K562 (cell line): ENCODE results near the gene INHA. TPM values are rescaled to one million over a fixed set of nuclear protein-coding genes. Genes with fewer than 3 reads are reported as not detected.
A peak's percentile ranks its signal among the peaks of the same experiment; 100 is the strongest.

Experiments
- ATAC-seq: fragments of 200-7000 bp; cut with Tn5 transposase; 3 replicates; pipeline ENCODE4 v1.9.1; 2020; ENCODE audit warnings: moderate library complexity
- BruUV-seq: library from RNA; stranded (reverse); fragments of 400-500 nt; replicated peaks from 2 replicates; lab custom pipeline; 2021; lab: Mats Ljungman, UMichigan
- CTCF ChIA-PET: fragments of 300-600 bp; formaldehyde crosslinking; extraction: SDS; loops from one replicate; lab custom pipeline; 2021; ENCODE audit warnings: low intra/inter-chr PET ratio; lab: Yijun Ruan, JAX
- POLR2A ChIA-PET: fragments of 300-600, 350-650 bp; sonication (Branson Sonifier 250); formaldehyde crosslinking; extraction: SDS; loops from one replicate; lab custom pipeline; 2021; ENCODE audit warnings: antibody characterized with exemption, inconsistent platforms; lab: Yijun Ruan, JAX
- DNase-seq, 4 experiments: peaks; one replicate each; pipeline versions ENCODE4 v3.0.0 to v3.0.0-alpha.2; 2011 to 2018; ENCODE audit warnings: low spot score in 3 of 4, mixed read lengths in 3 of 4; ENCODE audit errors: extremely low read depth in 1 of 4
- FAIRE-seq: peaks from 2 replicates; lab custom pipeline; 2011; peaks lifted over from hg19 to GRCh38; lab: Jason Lieb, UNC
- H2AFZ ChIP-seq: 2 replicates; pipeline ENCODE4 v1.6.0; 2011; ENCODE audit warnings: low read depth, low read length, control low read depth, inconsistent platforms
- H3K27ac ChIP-seq: fragments of 200-600 bp; 3 replicates; pipeline ENCODE4 v1.8.0; 2011; ENCODE audit warnings: low read depth, mild to moderate bottlenecking, control low read depth, inconsistent platforms, low read length, moderate library complexity, mixed read lengths; ENCODE audit errors: extremely low read depth
- H3K27me3 ChIP-seq, 2 experiments: fragments of 300-600 bp in 1 of 2; 2 replicates in 1 of 2; 3 replicates in 1 of 2; pipeline versions ENCODE4 v1.6.0 to v1.8.0; 2011; ENCODE audit warnings: inconsistent platforms in 2 of 2, low read length in 2 of 2, mild to moderate bottlenecking in 1 of 2, mixed read lengths in 1 of 2, moderate library complexity in 1 of 2; ENCODE audit not compliant: control insufficient read depth in 2 of 2, insufficient read depth in 2 of 2
- H3K36me3 ChIP-seq: fragments of 300-600 bp; 3 replicates; pipeline ENCODE4 v1.8.0; 2011; ENCODE audit warnings: mild to moderate bottlenecking, low read length, inconsistent platforms; ENCODE audit not compliant: control insufficient read depth, insufficient read depth
- H3K4me1 ChIP-seq, 2 experiments: fragments of 200-600 bp in 1 of 2; replicated peaks in 1 of 2; 2 replicates in 1 of 2; 3 replicates in 1 of 2; pipeline versions ENCODE4 v1.5.1 to v1.8.0; 2011; ENCODE audit warnings: inconsistent platforms in 2 of 2, low read length in 2 of 2, mild to moderate bottlenecking in 1 of 2, mixed read lengths in 1 of 2, moderate library complexity in 1 of 2; ENCODE audit not compliant: control insufficient read depth in 2 of 2, insufficient read depth in 2 of 2
- H3K4me2 ChIP-seq: 2 replicates; pipeline ENCODE4 v1.6.1; 2011; ENCODE audit warnings: low read length, control low read depth, inconsistent platforms, mixed read lengths; ENCODE audit not compliant: insufficient read depth
- H3K4me3 ChIP-seq: fragments of 200-600 bp; sonication (generic), shearing (Covaris generic); 2 replicates; pipeline ENCODE4 v1.5.1; 2016; ENCODE audit warnings: control low read depth, inconsistent platforms
- H3K79me2 ChIP-seq: fragments of 200-600 bp; 3 replicates; pipeline ENCODE4 v1.8.0; 2011; ENCODE audit warnings: low read length, inconsistent platforms; ENCODE audit not compliant: control insufficient read depth, insufficient read depth
- H3K9ac ChIP-seq, 2 experiments: 2 replicates each; pipeline versions ENCODE4 v1.6.0 to v1.6.1; 2011; ENCODE audit warnings: low read depth in 2 of 2, low read length in 2 of 2, control low read depth in 1 of 2, inconsistent platforms in 1 of 2, mild to moderate bottlenecking in 1 of 2, mixed read lengths in 1 of 2; ENCODE audit not compliant: insufficient read depth in 1 of 2
- H3K9me1 ChIP-seq: one replicate; pipeline ENCODE4 v1.6.0; 2011; ENCODE audit warnings: inconsistent platforms, mild to moderate bottlenecking, low read length, moderate library complexity; ENCODE audit not compliant: control insufficient read depth, insufficient read depth
- H3K9me3 ChIP-seq: replicated peaks from 2 replicates; pipeline ENCODE4 v1.5.1; 2011; ENCODE audit warnings: low read depth, low read length, inconsistent platforms; ENCODE audit not compliant: control insufficient read depth, insufficient read depth
- H4K20me1 ChIP-seq: replicated peaks from 2 replicates; pipeline ENCODE4 v1.6.1; 2011; ENCODE audit warnings: low read length, inconsistent platforms, mixed read lengths; ENCODE audit not compliant: control insufficient read depth, insufficient read depth
- C11orf30 ChIP-seq: fragments of 450-650 bp; IDR thresholded peaks from 2 replicates; pipeline ENCODE4 v1.6.1; 2016; ENCODE audit warnings: low read depth, mild to moderate bottlenecking
- FOXJ3 ChIP-seq: sonication (generic); formaldehyde crosslinking; IDR thresholded peaks from 2 replicates; pipeline ENCODE4 v1.4.0; 2020; ENCODE audit warnings: mild to moderate bottlenecking, missing genetic modification reagents
- MAFG ChIP-seq: fragments of 450-650 bp; conservative IDR thresholded peaks from 2 replicates; pipeline ENCODE4 v1.6.1; 2016; ENCODE audit warnings: missing genetic modification characterization, missing compliant biosample characterization
- NR0B1 ChIP-seq: fragments of 450-650 bp; IDR thresholded peaks from one replicate; pipeline ENCODE4 v1.6.1; 2018; ENCODE audit warnings: mild to moderate bottlenecking, moderate library complexity; ENCODE audit not compliant: partially characterized antibody
- ZNF316 ChIP-seq: fragments of 450-650 bp; IDR thresholded peaks from 2 replicates; pipeline ENCODE4 v1.6.1; 2016
- ZNF518B ChIP-seq: fragments of 250-450 bp; sonication (Bioruptor Pico); IDR thresholded peaks from 2 replicates; pipeline ENCODE4 v1.5.0; 2021; ENCODE audit warnings: mild to moderate bottlenecking, moderate library complexity
- WGBS: fragments of 100-300 bp; shearing (Covaris generic); methylation state at CpG from one replicate; pipeline ENCODE4 v1.1.6; 2016; ENCODE audit warnings: low coverage, mixed read lengths; ENCODE audit not compliant: insufficient coverage; ENCODE audit errors: missing lambda C conversion rate; 5-methylcytosine and 5-hydroxymethylcytosine counted together
- in situ Hi-C: fragments of 300-500 bp; cut with MboI; formaldehyde crosslinking; loops from 4 replicates; pipeline ENCODE4 v1.15.0; 2018; ENCODE audit warnings: inconsistent platforms, mixed read lengths
- intact Hi-C: fragments of 100-400 bp; cut with micrococcal nuclease; formaldehyde crosslinking; loops from 2 replicates; pipeline ENCODE4 v1.14.2; 2022
- polyA plus RNA-seq, 8 experiments: library from polyadenylated mRNA; depleted of rRNA in 4 of 8; stranded (reverse) in 5 of 8; unstranded in 3 of 8; fragments of >200 nt; fragmentation: Nextera tagmentation in 2 of 8; fragmentation: Illumina TruSeq in 1 of 8; extraction: Ambion mirVana in 2 of 8; extraction: Trizol in 1 of 8; gene quantifications; 2 replicates each; pipeline versions ENCODE4 v1.2.1 to v1.2.3, GENCODE V29; 2011 to 2014; ENCODE audit warnings: inconsistent platforms in 1 of 8, missing spikeins in 1 of 8
- total RNA-seq, 7 experiments: library from RNA; depleted of rRNA in 6 of 7; stranded (reverse); fragments of >200 nt in 6 of 7; fragmentation: Illumina TruSeq in 2 of 7; extraction: Trizol in 2 of 7; gene quantifications; 2 replicates each; pipeline versions ENCODE4 v1.2.1 to v1.2.3, GENCODE V29; 2011 to 2021; ENCODE audit warnings: low replicate concordance in 1 of 7

INHA gene
- total and polyA plus RNA-seq, 9 of the 15 experiments (the other 6 are each of a cell fraction or from before 2014, with no cell fraction given): 0.07 to 1.9 (median 0.40) TPM

GRCh38 chr2:219569635-219570034 lies 2.5 kb upstream of the INHA start:
- Histone ChIP-seq H4K20me1 (no peaks in the 10 kb centered on the region), H3K4me1 (peaks cover 9 to 46% of the 10 kb centered on the region in 2 experiments; a peak in 4 of 5 replicates), H3K9me3 (no peaks in the 10 kb centered on the region), H3K4me2 (no peak overlapping the region), H3K4me3 (no peak overlapping the region), H3K36me3 (peaks cover 8% of the 10 kb centered on the region; the same call in 1 of the 3 replicates), H3K9me1 (no peaks in the 10 kb centered on the region), H3K27me3 (no peaks in the 10 kb centered on the region), H3K27ac (no peak overlapping the region), H2AFZ (no peak overlapping the region), H3K79me2 (peaks cover 7% of the 10 kb centered on the region), H3K9ac (no peak overlapping the region)
- BruUV-seq: no TSS peak
- FAIRE-seq: no peak
- no peak for ATAC-seq
- intact Hi-C loops (loop anchor here (2.0 kb wide), 1 partner anchor 25 kb away; the partner anchor contains the start of gene TMEM198), in situ Hi-C loops (no loop called here)
- ChIA-PET POLR2A (interaction anchor here (0.6 kb wide), 1 partner anchor 21 kb away, joined by 3 read pairs; no protein-coding TSS in a partner anchor), CTCF (no interaction called here)
- 84% methylated on average over 6 of the region's 6 CpGs for WGBS
- DNase-seq: no peak
- TF ChIP-seq ZNF316 (peak; percentile 76), C11orf30 (peak; percentile 64), MAFG (tag) (peak; percentile 49), FOXJ3 (CRISPR knock-in tag) (no peak)

- H3K4me1 ChIP-seq: peaks cover 15 to 54% of the 10 kb centered on the region in 2 experiments; a peak in 4 of 5 replicates
- H3K36me3 ChIP-seq: peaks cover 8% of the 10 kb centered on the region; the same call in 1 of the 3 replicates
- no peaks in the 10 kb centered on the region for H3K27me3 ChIP-seq
- no peak for FAIRE-seq
- no peaks in the 10 kb centered on the region for H4K20me1 ChIP-seq
- peak overlapping the region; percentile 81 to 94; a peak in 3 of 4 replicates for H3K9ac ChIP-seq
- no peaks in the 10 kb centered on the region for H3K9me1 ChIP-seq
- peak overlapping the region; percentile 90 for H3K27ac ChIP-seq
- peak overlapping the region; percentile 79; the same call in 1 of the 2 replicates for H3K4me2 ChIP-seq
- no TSS peak for BruUV-seq
- ChIA-PET POLR2A (interaction anchor here (0.5 to 2.5 kb wide), 5 partner anchors 8 to 26 kb away, joined by 3 to 12 read pairs (median 5); partner anchors contain the start of gene STK11IP), CTCF (no interaction called here)
- H3K9me3 ChIP-seq: no peaks in the 10 kb centered on the region
- in situ Hi-C loops (no loop called here), intact Hi-C loops (loop anchor here (2.0 kb wide), 1 partner anchor 26 kb away; the partner anchor contains the start of gene TMEM198)
- WGBS: 98% methylated on average over 12 of the region's 95 CpGs
- DNase-seq: peak in 3 of 4 experiments; percentile 21 to 41 (median 38)
- H2AFZ ChIP-seq: peak overlapping the region; percentile 76
- H3K4me3 ChIP-seq: peak overlapping the region; percentile 47
- no peak for ATAC-seq
- H3K79me2 ChIP-seq: peaks cover 7% of the 10 kb centered on the region
- no peak for TF ChIP-seq NR0B1
- TF ChIP-seq ZNF518B (CRISPR knock-in tag): no peak
Measured at GRCh38 chr2:219570194-219570923, 1.8 kb upstream of the INHA start.
